ENCODE data around the gene TAF8.
"Not testable (repeated sequence)": the region's sequence is repeated elsewhere in the genome, so short reads cannot be mapped to it uniquely, and the experiment has no call there.

Gene TAF8

DNA sequence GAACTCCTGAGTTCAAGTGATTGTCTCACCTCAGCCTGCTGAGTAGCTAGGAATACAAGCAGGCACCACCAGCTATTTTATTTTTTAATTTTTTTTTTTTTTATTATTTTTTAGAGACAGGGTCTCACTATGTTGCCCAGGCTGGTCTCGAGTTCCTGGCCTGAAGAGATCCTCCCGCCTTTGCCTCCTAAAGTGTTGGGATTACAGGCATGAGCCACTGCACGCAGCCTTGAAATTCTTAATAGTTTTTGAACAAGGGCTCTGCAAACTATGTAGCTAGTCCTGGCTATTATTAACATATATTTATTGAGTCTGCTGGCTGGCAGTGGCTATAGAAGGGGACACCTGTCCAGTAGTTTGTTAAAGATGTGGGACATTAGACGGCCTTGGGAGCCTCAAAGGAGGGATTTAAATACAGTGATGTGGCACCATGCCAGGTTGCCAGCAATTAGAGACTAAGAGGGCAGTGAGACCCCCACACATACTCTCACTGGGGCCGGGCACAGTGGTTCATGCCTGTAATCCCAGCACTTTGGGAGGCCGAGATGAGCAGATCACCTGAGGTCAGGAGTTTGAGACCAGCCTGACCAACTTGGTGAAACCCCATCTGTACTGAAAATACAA, 21.1 kb upstream of the TAF8 start:
- no peak for DNase-seq (ENCODE audit: low spot score)

DNA sequence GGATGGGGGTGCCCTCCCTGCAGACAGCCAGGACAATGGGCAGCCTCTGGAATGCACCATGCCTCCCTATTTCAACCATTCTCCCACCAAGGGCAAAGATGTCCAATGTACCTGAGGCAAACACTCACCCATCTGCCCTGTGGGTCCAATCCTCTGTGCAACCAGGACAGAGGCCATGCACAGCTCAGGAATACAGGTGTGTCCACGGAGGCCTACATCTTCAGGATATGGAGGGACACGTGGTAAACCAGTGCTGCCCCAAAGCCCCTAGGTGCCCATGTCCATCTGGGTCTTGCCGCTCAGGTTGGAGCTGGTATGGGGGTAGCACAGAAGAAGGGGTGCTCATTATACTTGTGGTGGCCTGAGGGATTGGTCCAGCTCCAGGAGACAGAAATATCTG, 20.4 kb upstream of the TAF8 start:
- no peak for DNase-seq (ENCODE audit: low spot score)

DNA sequence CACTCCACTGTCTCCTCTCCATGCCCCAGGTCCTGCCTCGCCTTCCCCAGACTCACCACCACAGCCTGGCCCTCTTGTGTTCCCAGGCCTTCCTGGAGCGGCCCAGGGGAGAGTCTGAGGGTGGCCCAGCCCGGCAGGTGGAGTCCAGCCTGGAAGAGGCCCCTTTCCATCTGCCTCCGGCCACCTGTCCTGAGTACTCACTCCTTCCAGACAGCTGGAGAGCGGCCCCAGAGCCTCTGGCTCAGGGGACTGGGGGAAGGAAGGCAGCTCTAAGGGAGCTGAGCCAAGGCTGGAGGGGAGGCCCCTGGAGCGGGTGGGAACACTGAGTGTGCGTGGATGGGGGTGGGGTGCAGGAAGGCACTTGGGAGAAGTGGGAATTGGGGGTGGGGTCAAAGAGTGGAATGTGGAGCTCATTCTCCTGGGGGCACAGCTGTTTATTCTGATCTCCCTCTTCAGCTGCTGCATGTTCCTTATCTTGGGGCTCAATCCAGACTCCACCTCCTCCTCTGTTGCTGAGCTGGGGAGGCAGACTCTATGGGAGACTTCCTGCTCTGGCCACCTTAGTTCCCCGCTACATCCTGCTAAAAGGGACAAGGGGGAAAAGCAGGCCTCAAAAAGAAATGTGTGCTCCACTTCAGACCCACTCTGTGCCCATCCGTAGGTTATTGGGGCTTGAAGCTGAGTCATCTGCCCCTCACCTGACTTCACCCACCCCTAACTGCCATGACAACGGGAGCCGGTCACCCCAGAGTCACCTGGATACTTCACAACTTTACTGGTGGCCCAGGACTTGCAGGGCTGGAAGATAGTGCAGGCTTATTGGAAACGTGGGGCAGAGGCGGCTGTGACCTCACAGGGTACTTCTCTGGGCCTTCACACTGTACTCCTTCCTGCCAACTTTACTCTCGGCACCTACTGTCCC, 19.5 kb upstream of the TAF8 start:
- peak; percentile 44 for DNase-seq (ENCODE audit: low spot score)

DNA sequence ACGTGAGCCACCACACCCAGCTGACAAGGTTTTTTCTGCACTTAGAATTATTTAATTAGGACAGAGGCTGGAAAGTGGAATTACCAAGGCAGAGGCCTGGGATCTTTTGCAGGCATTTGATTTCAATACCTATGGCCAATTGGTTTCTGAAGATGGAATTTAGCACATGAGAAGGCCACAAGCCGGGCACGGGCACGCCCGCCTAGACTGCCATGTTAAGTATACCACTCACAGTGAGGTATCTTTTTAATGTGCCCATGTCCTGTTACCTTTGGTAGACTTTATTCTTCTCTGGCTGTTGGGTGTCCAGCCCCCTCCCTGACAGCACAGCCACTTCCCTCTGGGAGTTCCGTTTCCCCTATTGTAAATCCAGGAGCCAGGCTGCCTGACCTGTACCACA, 18.0 kb upstream of the TAF8 start:
- DNase-seq (ENCODE audit: low spot score): no peak

DNA sequence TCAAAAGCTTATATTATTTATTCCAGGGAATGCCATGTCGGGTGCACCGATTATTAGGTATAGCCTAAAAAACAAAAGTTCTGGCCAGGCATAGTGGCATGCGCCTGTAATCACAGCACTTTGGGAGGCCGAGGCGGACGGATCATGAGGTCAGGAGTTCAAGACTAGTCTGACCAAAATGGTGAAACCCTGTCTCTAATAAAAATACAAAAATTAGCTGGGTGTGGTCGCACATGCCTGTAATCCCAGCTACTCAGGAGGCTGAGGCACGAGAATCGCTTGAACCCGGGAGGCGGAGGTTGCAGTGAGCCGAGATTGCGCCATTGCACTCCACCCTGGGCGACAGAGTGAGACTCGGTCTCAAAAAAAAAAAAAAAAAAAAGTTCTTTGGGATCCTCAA, 12.7 kb upstream of the TAF8 start:
- not testable (repeated sequence) for DNase-seq (ENCODE audit: low spot score)

DNA sequence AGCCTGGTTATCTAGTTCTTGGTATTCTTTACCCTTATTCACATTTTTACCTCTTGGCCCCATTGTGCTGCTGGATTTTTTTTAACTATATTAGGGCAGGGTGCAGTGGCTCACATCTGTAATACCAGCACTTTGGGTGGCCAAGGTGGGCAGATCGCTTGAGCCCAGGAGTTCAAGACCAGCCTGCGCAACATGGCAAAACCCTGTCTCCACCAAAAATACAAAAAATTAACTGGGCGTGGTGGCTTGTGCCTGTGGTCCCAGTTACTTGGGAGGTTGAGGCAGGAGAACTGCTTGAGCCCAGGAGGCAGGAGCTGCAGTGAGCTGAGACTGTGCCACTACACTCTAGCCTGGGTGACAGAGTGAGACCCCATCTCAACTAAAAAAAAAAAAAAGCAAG, 12.2 kb upstream of the TAF8 start:
- DNase-seq (ENCODE audit: low spot score): no peak

DNA sequence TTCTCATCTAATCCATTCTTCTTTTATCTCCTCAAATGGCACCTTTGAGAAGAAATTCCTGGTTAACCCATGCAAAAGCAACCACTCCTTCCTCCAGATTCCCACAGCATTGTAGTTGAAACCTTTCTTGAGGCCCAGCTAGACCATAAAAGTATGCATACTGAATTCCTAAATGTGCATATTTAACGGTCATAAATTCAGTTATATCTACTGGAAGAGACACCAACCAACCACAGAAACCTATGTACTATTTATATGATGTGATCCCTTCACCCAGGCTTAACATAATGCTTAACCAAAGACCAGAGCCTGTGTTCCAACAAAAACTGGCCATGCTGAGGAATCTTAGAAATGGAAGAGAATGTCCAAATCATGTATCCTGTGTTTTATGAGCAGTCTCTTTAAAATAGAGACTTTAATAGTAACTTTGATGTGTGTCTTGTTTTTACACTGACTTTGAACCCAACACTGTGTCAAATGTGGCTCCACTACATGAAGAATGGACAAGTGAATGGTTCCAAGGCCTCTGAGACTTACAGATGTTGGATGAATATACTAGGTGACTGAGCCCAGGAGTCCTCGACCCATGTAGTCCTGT, 11.4 kb upstream of the TAF8 start:
- DNase-seq (ENCODE audit: low spot score): no peak

DNA sequence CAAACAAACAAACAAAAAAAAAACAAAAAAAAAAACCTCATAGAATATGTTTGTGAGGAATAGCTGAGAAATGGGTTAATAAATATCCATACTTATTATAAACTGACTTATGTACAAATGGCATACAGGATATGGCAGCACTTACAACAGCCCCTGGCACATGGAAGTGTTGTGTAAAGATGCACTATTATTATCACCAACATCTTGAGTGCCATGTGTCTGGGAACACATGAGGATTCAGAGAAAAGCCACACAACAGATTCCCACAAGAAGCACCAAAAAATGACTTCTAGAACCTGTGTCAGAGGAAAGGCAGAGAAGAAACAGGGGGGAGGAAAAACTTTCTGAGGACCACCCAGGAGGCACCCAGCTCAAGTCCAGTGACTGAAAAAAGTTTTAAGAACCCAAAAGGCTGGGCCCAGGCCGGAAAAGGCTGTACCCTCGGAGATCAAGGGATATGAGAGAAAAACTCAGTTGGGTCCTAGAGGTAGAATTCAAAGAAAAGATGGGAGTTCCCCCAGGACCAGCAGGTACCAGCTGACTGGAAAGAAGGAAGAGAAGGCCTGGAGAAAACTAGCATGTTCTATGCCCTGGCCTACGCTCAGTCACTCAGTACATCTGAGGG, 9.4 kb upstream of the TAF8 start:
- DNase-seq (ENCODE audit: low spot score): no peak

DNA sequence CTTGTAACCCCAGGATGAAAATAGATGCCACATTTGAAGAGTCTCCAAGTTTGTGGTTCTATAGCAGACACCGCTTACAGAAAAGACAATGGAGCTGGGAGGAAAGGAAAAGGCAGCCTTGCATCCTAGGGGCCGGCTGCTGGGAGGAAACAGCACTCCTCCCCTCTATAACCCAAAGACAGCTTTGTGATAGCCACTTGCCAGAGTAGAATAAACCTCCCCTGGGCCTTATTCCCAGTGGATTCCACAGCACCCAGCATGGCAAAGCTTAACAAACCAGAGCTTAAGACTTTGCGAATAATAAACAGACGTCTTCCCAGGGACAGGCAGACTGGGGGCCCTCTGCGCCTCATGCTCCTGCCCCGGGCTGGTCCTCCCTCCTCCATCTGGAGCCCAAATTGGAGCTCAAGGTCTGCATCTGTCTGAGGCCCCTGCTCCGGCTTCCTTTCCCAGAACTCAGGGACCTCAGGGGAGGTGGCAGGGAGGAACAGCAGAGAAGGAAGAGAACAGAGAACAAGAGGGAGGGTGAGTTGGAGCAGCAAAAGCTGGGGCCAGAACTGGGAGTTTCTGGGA, 8.8 kb upstream of the TAF8 start:
- no peak for DNase-seq (ENCODE audit: low spot score)

DNA sequence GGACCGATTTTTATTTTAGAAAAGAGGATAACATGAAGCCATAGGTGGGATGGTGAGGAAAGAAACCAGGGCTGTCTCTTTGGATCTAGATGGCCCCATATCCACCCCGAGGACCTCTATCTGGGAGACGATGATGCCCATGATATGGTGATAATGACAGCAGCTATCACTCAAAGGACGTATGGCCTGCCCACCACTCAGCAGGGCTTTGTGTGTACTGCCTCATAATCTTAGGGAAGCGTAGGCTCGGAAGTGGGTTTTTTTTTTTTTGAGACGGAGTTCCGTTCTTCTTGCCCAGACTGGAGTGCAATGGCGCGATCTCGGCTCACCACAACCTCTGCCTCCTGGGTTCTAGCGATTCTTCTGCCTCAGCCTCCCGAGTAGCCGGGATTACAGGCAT, 8.2 kb upstream of the TAF8 start:
- DNase-seq (ENCODE audit: low spot score): no peak

DNA sequence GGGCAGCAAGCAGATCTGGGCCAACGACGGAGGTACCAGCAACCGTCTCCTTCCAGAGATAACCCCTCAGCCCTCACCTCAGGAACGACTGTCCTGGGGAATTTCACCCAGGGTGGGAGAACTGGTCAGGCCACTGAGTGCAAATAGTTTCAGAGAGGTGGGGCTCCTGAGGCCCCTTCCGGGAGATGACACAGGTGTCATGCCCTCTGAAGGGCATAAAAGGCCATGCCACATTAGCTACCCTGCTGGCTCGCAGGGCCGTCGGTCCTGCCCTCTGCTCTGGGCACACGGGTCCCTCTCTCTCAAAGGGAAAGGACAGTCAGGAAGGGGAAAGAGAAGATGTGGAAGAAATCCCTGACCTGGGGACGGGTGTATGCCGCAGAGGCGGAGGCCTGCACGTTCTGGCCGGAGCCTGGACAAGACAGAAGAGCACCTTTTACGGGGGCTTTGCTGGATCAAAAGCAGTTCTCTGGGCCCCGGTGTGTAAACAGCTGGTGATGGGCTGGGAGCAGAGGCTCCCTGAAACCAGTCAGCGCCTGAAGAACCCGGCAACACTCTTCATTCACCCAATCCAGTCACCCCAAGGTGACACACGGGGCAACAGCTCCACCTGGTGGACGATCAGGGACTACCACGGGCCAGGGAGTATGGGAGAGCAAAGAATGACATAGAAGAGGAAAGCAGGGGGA, 6.4 kb upstream of the TAF8 start:
- DNase-seq (ENCODE audit: low spot score): peak; percentile 86

DNA sequence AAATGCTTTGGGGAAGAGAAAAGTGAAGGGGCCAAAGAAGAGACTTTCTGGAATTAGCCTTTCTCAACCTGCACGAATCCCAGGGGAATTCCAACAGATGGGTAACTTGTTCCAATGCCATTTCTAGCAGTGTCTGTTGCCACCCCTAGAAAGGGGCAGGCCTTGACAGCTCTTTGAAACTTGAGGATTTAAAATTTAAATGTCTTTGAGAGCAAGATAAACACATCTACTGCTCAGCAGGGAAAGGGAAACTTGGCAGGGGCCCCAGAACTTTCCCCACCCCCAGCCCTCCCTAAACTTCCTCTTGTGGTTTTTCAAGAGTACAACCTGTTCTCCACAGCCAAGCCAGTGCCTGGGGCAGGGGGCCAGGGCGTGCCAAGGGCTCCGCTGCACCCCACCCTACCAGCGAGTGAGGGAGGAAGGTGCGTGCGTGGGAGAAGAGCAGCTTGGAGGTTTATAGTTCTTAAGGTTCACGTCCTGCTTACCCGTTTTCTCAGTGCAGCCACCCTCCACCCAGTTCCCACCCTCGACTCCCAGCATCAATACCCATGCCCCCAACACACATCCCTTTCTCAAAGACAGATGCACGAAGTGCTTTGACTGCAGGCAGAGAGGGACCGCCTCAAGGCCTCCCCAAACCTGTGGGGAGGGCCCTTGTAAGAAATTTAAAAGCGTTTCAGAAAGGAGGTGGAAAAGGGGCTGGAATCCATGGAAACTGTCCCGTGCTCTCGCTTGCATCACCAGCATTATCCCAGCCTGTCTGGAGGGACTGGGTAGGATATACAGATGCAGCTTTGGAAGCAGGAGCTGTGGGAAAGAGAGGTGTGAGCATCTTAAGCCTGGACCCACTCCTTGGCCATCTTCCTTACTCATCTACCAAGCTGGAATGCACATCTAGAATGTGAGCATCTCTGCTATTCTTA, 4.5 kb upstream of the TAF8 start:
- peak; percentile 62 for DNase-seq (ENCODE audit: low spot score)

DNA sequence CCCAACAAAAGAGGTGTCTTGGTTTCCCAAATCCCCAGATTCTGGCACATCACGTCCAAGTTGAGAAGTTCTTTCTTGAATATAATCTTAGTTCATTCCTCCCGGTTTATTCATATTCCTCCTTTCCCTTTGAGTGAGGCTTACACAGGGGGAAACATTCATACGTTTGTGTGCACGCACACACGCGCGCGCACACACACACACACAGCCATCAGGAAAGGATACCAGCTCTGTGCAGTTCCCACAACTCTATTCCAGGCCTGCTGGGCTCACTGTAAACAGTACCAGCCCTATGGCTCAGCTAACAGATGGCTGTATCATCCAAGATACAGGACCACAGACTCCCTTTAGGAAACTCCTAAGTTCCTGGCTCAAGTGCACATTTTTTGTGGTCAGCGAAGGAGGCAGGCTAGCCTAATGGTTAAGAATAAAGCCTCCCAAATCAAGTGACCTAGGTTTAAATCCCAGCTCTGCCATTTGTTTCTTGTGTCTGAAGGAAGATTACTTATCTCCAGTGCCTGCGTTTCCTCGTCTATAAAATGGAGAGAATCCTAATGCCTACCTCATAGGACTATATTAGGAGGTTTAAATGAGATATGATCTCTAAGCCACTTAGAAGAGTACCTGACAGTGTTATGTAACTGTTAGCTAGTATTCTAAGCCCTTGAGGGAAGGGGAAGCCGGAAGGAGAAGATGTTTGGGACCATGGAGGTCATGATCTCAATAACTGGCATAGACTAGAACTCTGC, 3.7 kb upstream of the TAF8 start:
- no peak for DNase-seq (ENCODE audit: low spot score)

DNA sequence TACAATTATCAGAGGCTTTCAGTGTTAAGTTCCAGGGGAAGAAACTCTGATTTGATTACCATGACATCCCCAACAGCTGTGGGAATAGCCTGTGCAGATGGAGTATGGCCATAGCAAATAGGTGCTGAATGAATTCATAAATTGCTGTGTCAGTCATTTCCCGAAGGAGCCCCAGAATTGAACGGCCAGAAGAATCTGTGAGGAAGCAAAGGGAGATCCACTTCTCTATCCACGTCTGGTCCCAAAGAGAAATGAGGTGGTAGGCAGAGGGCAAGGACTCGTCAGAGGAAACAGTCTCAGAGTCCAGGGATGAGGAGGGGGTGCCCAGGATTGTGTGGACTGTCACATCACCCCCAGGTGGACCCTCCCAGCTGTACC, 3.1 kb upstream of the TAF8 start:
- no peak for DNase-seq (ENCODE audit: low spot score)

DNA sequence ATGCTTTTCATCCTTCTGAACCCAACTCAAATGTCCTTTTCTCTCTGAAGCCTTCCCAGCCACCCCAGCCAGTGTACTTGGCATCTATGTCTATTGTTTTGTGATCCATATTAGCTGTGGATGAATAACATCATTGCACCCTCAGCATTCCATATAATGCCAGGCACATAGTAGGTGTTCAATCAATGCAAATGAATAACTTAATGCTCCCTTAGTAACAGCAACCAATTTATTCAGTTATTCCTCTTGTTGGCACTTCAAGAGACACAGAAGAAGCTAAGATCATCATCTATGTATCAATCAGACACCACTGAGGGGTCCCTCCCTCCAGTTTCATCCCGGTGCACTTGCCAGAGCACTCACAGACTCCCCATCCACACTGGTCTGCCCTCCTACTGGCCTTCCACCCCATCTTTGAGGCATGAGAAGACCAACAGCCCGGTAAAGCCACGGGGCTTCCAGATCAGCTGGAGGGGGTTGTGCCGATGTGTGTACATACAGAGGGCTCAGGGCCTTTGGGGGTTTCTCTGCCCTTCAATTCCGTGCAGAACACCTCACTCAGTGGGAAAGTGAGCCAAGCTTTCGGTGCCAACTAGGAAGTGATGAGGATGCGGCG, 2.4 kb upstream of the TAF8 start:
- no peak for DNase-seq (ENCODE audit: low spot score)

DNA sequence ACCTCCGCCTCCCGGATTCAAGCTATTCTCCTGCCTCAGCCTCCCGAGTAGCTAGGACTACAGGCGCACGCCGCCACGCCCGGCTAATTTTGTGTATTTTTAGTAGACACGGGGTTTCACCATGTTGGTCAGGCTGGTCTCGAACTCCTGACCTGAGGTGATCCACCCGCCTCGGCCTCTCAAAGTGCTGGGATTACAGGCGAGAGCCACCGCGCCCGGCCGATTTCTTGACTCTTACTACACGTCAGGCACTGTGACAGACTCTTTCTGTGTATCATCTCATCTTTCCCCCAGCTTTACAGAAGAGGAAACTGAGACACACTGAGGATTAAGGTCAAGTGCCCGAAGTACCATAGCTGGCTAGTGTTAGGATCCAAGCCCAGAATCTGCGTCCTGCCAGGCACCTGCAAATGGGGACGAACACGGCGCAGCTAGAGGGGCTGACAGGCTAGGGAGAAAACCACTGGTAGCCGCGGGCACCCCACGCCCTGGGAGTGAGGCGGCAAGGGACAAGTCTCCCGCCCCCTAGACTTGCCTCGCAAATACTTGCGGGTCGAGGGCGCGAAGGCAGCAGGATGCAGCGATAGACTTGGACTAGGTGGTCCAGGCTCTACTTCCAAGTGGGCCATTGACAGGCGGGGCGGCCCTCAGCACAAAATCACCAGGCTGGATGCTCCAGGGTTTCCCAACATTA, 1.1 kb upstream of the TAF8 start:
- DNase-seq (ENCODE audit: low spot score): no peak

DNA sequence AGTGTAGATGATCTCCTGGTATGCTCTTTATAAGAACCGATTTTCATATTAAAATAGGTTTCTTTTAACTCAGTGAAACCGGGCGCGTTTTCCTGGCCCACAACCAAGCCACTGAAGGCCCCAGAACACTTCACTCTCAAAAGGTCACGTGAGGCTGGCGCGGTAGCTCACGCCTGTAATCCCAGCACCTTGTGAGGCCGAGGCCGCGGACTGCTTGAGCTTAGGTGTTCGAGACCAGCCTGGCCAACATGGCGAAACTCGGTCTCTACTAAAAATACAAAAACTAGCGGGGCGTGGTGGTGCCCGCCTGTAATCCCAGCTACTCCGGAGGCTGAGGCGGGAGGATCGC, 402 bp upstream of the TAF8 start:
- DNase-seq (ENCODE audit: low spot score): no peak

DNA sequence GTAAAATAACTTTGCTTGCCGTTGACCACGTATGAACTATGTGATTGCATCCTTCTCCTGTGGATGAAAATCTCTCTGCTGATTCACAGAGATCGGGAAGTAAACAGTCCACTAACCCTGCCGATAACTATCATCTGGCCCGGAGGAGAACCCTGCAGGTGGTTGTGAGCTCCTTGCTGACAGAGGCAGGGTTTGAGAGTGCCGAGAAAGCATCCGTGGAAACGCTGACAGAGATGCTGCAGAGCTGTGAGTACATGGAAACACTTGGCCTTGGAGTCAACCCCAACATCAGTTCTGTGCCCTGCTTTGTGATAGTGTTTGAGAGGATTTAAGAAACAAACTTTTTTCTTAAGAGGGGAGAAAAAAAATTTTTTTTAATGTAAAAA, 937 bp downstream of the TAF8 start:
- DNase-seq (ENCODE audit: low spot score): no peak

DNA sequence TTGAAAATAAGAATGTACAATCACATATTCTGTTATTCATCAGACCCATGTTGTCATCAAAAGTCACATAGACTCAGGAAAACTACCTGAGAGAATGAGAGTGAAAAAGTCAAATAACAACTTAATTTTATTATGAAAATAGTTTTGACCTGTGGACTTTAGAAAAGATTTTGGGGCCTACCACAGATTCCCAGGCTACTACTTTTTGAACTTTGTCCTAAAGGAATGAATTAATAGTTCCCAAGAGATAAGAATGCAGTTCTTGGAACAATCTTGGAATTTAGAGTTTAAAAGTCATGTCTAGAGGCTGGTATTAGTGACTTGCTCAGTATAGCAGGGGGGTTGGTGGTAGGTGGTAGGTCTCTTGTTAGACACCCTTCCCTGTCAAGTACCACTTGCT, 3.3 kb downstream of the TAF8 start:
- no peak for DNase-seq (ENCODE audit: low spot score)
